HG03469 (cell line): Measurements from ENCODE around the gene JAZF1.

ENCODE experiments used
- ATAC-seq: cut with Tn5 transposase; IDR thresholded peaks from one replicate; pipeline ENCODE4 v1.9.1; 2021; ENCODE audit warnings: mild to moderate bottlenecking, moderate library complexity, moderate number of reproducible peaks; ENCODE audit not compliant: unreplicated experiment

The JAZF1 gene

GRCh38 chr7:27992097-27992496 is 188.5 kb downstream of the JAZF1 start:
- no peak for ATAC-seq

- no peak for ATAC-seq
These were observed 189.5 kb downstream of the JAZF1 start for GRCh38 chr7:27991006-27991528.

DNA sequence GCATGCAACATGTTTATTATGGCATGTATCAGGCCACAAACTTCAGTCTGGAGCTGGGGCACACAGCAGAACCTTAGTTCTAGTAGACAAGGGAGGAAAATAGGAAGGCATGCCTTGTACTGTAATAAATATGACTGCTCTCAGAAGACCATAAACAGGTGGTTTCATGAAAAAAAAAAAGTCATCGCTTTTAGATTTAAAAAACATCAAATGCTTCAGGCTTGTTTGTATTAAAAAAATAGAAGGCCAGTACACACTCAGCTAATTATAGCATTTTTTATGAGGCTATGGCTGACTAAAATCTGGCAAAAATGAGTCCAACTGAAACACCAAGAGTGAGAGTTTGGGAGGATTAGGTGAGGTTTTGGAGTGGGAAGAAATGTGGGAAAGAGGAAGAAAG is 204.1 kb downstream of the JAZF1 start:
- no peak for ATAC-seq

GRCh38 chr7:27973625-27974024 is 207.0 kb downstream of the JAZF1 start:
- ATAC-seq: no peak

- ATAC-seq: no peak
These were observed 208.3 kb downstream of the JAZF1 start for GRCh38 chr7:27972276-27972675.

DNA sequence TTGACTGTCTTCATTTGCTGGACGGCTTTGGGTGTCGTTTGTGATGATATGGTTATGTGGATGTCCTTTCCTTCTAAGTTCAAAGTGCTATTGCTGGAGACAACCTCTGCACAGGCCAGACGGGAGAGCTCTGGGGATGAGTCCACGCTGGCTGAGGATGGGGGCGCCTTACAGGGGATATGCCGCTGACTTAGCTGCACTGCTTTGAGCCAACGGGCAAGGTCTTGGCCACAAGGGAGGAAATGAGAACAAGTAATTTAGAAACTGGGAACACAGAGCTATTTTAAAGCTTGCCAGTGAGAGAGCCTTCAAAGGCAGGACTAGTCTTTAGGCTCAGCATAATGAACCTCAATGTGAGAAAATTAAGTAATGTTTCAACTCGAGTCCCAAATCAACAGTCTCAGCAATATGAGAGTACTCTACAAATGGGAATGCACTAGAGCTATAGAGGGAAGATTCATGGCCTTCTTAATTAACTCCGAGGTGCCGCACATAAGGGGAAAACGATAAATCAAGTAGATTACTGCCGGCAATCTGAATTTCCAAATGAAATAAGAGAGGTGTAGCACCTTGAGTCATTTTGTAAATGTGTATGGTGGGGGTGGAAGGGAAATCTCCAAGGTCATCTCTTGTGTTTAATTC is 209.3 kb downstream of the JAZF1 start:
- ATAC-seq: no peak

GRCh38 chr7:27970350-27970749 is 210.2 kb downstream of the JAZF1 start:
- ATAC-seq: no peak

DNA sequence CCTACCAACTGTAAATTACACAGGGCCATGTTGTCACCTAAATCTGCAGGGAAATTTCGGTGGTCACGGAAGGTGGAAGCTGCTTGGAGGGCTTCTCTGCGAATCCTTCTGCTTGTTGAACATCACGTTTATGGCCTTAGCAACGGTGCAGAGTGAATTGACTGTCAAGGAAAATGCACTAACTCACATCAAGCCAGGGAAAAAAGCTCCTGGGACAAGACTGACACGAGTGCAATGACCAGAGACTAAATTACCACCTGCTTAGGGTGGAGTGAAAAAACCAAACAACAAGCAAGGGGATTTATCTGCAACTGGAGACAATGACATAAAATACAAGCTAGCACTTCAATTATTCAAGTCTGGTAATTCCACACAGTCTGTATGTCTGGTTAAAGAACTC is 211.2 kb downstream of the JAZF1 start:
- no peak for ATAC-seq

GRCh38 chr7:27967639-27968038 is 213.0 kb downstream of the JAZF1 start:
- ATAC-seq: no peak

DNA sequence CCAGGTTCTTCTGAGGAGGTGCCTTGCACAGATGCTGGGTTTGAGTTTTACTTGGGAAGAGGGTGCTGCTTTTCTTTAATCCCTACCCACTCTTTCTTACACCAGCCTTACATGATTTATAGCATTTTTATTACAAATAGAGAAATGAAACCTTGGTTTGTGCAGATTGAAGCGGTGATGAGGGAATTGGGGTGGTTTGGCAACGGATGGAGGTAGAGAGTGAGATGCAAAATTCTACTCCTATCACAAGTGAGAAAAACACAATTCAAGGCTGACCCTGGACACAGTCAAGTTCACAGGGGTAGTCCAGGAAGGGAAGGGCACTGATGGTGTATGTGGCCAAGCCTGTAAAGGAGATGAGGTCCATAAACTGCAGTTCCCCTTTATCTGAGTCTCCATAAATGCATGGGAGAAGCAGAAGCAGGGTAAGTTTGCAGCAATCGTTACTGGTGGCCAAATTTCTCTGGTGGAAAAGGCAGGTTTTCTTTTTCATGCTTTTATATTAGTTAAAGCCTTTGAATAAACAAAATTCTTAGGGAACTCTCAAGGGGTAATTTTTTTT is 214.3 kb downstream of the JAZF1 start:
- ATAC-seq: no peak

DNA sequence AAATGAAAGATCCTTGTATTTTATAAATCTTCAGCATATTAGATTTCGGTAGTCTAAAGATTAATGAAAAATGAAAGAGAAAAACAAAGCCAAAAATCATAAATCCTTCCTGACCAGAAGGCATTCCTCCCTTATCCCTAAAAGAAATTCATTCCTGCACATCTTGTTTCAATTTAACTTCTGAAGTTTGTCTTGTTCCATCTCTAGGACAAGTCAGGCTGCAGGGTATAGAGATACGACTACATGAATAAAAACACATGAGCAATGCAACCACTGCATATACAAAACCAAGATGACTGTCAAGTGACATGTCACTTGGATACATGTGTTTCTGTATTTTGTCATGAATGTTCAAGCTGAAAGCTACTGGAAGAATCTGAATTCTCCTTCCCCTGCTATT is 214.9 kb downstream of the JAZF1 start:
- ATAC-seq: no peak

- no peak for ATAC-seq
These were observed 215.8 kb downstream of the JAZF1 start for GRCh38 chr7:27964820-27965219.

GRCh38 chr7:27963056-27963455 is 217.5 kb downstream of the JAZF1 start:
- no peak for ATAC-seq

GRCh38 chr7:27962273-27962672 is 218.3 kb downstream of the JAZF1 start:
- no peak for ATAC-seq

DNA sequence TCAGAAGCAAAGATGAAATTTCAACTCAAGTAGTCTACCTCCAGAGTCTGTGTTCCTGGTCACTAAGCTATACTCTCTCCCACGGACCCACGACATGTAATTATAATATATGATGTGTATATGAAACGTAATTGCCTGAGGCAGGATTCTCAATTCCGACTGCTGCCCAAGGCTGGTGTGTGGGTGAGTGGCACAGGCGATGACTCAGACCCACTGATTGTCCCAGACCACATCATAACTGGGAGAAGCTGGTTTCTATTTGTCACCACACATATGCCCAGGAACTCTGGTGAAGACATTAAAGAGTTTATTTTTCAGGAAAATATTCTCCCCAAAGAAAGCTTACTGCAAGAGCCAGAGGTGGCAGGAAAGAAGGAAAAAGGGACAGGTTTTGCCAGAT is 219.3 kb downstream of the JAZF1 start:
- no peak for ATAC-seq

GRCh38 chr7:27960415-27960814 is 220.2 kb downstream of the JAZF1 start:
- no peak for ATAC-seq

GRCh38 chr7:27958933-27959548 is 221.6 kb downstream of the JAZF1 start:
- ATAC-seq: no peak

DNA sequence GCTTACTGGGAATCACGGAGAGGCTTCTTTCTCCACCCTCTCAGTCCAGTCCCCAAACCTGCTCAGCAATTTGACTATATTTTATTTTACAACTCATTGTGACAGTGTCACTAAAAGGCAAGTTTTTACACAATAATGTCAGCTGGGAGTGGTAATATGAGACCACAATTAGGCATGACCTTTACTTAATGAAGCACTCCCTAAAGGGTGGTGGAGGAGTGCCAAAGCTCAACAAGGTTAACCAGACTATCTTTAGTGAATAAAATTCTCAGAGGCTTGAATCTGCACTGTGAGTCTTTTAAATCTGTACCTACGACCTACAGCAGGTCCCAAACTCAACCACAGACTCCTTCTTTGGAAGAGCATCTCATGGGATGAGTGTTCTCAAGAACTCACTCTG is 225.0 kb downstream of the JAZF1 start:
- no peak for ATAC-seq

- ATAC-seq: no peak
These were observed 225.6 kb downstream of the JAZF1 start for GRCh38 chr7:27955011-27955410.

DNA sequence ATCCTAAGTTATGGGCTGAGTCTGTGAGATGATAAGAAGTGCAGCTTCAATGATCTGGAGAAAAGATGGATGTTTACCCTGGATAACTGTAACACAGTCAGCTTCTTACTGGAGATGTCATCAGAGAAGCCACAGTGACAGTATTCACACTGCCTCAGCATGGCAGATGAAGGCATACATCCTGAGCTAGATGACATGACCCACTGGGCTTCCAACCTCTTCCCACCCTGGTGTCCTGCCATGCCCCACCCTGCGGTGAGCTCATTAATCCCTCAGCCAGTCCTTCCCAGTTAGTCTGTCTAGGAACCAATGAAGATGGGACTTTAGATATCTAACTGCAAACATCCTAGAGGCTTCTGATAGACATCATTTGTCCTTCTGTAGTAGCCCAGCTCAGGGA is 226.8 kb downstream of the JAZF1 start:
- ATAC-seq: no peak

DNA sequence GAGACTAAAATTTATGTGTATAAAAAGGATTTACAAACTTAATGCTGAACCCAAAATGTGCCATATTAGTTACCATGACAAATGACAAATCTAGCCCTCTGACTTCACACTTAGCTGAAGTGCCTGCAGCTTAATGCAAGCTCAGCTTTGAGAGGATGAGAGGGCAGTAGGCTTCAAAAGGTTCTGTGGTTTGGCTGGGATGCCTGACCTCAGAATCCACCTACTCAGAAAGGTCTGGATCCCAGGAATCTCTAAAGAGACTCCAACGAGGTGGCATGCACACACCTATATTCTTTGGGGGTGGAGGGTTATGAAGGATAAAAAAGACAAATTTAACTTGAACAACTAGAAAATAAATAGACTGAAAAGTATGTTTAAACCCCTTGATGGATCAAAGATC is 227.2 kb downstream of the JAZF1 start:
- ATAC-seq: no peak
